HepG2 (cell line): ENCODE data around the gene NME1. TPM values are rescaled to one million over a fixed set of nuclear protein-coding genes. Genes with fewer than 3 reads are reported as not detected.

ENCODE experiments used
- IRF9 ChIP-seq: sonication (generic); formaldehyde crosslinking; IDR thresholded peaks from 2 replicates; pipeline ENCODE4 v1.8.0; 2022; ENCODE audit warnings: missing genetic modification reagents, mild to moderate bottlenecking, borderline replicate concordance
- MXD3 ChIP-seq: IDR thresholded peaks from 2 replicates; pipeline ENCODE4 v1.6.1; 2016; ENCODE audit warnings: mild to moderate bottlenecking, missing biosample characterization, missing genetic modification reagents
- PHF21A ChIP-seq: sonication (generic); formaldehyde crosslinking; IDR thresholded peaks from 2 replicates; pipeline ENCODE4 v1.5.0; 2020; ENCODE audit warnings: mild to moderate bottlenecking, missing genetic modification reagents
- SMAD3 ChIP-seq: sonication (generic); formaldehyde crosslinking; IDR thresholded peaks from 2 replicates; pipeline ENCODE4 v1.4.0; 2020; ENCODE audit warnings: missing genetic modification reagents
- SMC3 ChIP-seq: IDR thresholded peaks from 2 replicates; pipeline ENCODE4 v1.6.1; 2011; ENCODE audit warnings: low read length, improper control_type of control experiment
- THAP9 ChIP-seq: sonication (generic); formaldehyde crosslinking; IDR thresholded peaks from 2 replicates; pipeline ENCODE4; 2020; ENCODE audit warnings: missing genetic modification reagents, mild to moderate bottlenecking, borderline replicate concordance
- TRAFD1 ChIP-seq: sonication (generic); formaldehyde crosslinking; IDR thresholded peaks from 2 replicates; pipeline ENCODE4 v1.5.1; 2020; ENCODE audit warnings: missing genetic modification reagents, mild to moderate bottlenecking, borderline replicate concordance
- ZBTB14 ChIP-seq: sonication (generic); formaldehyde crosslinking; IDR thresholded peaks from 2 replicates; pipeline ENCODE4 v1.4.0; 2020; ENCODE audit warnings: missing genetic modification reagents
- ZBTB44 ChIP-seq: sonication (generic); formaldehyde crosslinking; IDR thresholded peaks from 2 replicates; pipeline ENCODE4 v1.4.0; 2020; ENCODE audit warnings: missing genetic modification reagents
- ZFP90 ChIP-seq: sonication (generic); formaldehyde crosslinking; IDR thresholded peaks from 2 replicates; pipeline ENCODE4 v1.8.0; 2022; ENCODE audit warnings: missing genetic modification reagents, mild to moderate bottlenecking, inconsistent platforms, borderline replicate concordance
- ZMAT5 ChIP-seq: sonication (generic); formaldehyde crosslinking; IDR thresholded peaks from 2 replicates; pipeline ENCODE4 v1.5.0; 2020; ENCODE audit warnings: mild to moderate bottlenecking, low read depth, missing genetic modification reagents, borderline replicate concordance
- ZNF501 ChIP-seq: sonication (generic); formaldehyde crosslinking; IDR thresholded peaks from 2 replicates; pipeline ENCODE4 v1.5.1; 2020; ENCODE audit warnings: mild to moderate bottlenecking, moderate library complexity, missing genetic modification reagents
- ZNF740 ChIP-seq: sonication (generic); formaldehyde crosslinking; IDR thresholded peaks from 2 replicates; pipeline ENCODE4 v1.4.0; 2020; ENCODE audit warnings: missing genetic modification reagents
- ZNF749 ChIP-seq: sonication (generic); formaldehyde crosslinking; IDR thresholded peaks from 2 replicates; pipeline ENCODE4 v1.8.0; 2022; ENCODE audit warnings: mild to moderate bottlenecking, missing genetic modification reagents, moderate library complexity, borderline replicate concordance
- ZNF841 ChIP-seq: sonication (generic); formaldehyde crosslinking; IDR thresholded peaks from 2 replicates; pipeline ENCODE4 v1.8.1; 2023; ENCODE audit warnings: missing genetic modification reagents, borderline replicate concordance
- ZNF878 ChIP-seq: sonication (generic); formaldehyde crosslinking; IDR thresholded peaks from 2 replicates; pipeline ENCODE4 v1.8.1; 2023; ENCODE audit warnings: mild to moderate bottlenecking, missing genetic modification reagents, moderate library complexity
- ZSCAN22 ChIP-seq: sonication (generic); formaldehyde crosslinking; IDR thresholded peaks from 2 replicates; pipeline ENCODE4 v1.4.0; 2020; ENCODE audit warnings: mild to moderate bottlenecking, missing genetic modification reagents
- polyA plus RNA-seq, 8 experiments: library from polyadenylated mRNA; depleted of rRNA in 3 of 8; stranded (reverse) in 7 of 8; unstranded in 1 of 8; fragments of >200 nt; fragmentation: Illumina TruSeq in 4 of 8; extraction: Trizol in 4 of 8; gene quantifications; 2 replicates each; pipeline versions ENCODE4 v1.2.1 to v1.2.3, GENCODE V29; 2011 to 2016; ENCODE audit warnings: low read depth in 4 of 8, missing spikeins in 1 of 8, mixed read lengths in 1 of 8; ENCODE audit not compliant: insufficient read depth in 1 of 8
- total RNA-seq, 5 experiments: library from RNA; depleted of rRNA; stranded (reverse); fragments of >200 nt; fragmentation: Illumina TruSeq; extraction: Trizol; gene quantifications; 2 replicates each; pipeline ENCODE4 v1.2.3, GENCODE V29; 2016; ENCODE audit warnings: low read depth in 1 of 5

NME1 gene
- total and polyA plus RNA-seq, 2 of the 13 experiments (the other 11 are each of a cell fraction or from before 2014, with no cell fraction given) = 295 to 516 TPM

- TF ChIP-seq SMAD3 (CRISPR knock-in tag) (peak; percentile 100), IRF9 (peak; percentile 100), ZBTB14 (CRISPR knock-in tag) (peak; percentile 83), ZFP90 (CRISPR knock-in tag) (peak; percentile 99), ZNF749 (CRISPR knock-in tag) (peak; percentile 62; the same call in 1 of the 2 replicates), ZBTB44 (CRISPR knock-in tag) (0 out of 2 replicates have a peak, but pooled peaks have one; percentile 54), ZNF740 (CRISPR knock-in tag) (peak; percentile 92), ZSCAN22 (CRISPR knock-in tag) (peak; percentile 89), ZNF501 (peak; percentile 100), SMC3 (peak; percentile 100), THAP9 (CRISPR knock-in tag) (peak; percentile 98), ZNF841 (no peak; the same call in 1 of the 2 replicates), MXD3 (CRISPR knock-in tag) (peak; percentile 100), TRAFD1 (CRISPR knock-in tag) (peak; percentile 100; the same call in 1 of the 2 replicates), ZMAT5 (CRISPR knock-in tag) (no peak; the same call in 1 of the 2 replicates), ZNF878 (CRISPR knock-in tag) (peak; percentile 62; the same call in 1 of the 2 replicates), PHF21A (CRISPR knock-in tag) (peak; percentile 96)
These were observed at the start of gene NME1 (continued) for GRCh38 chr17:51153210-51154072.
